Kidney epithelial cell (primary cell): ENCODE data around the gene METTL22. TPM values are rescaled to one million over a fixed set of nuclear protein-coding genes. Genes with fewer than 3 reads are reported as not detected.

Source experiments
- DNase-seq: peaks from one replicate; pipeline ENCODE4 v3.0.0-alpha.2; 2010; ENCODE audit warnings: low read depth
- H3K27me3 ChIP-seq: 2 replicates; pipeline ENCODE4 v1.6.0; 2011; ENCODE audit warnings: low read length; ENCODE audit not compliant: control insufficient read depth, insufficient read depth
- H3K36me3 ChIP-seq: 2 replicates; pipeline ENCODE4 v1.5.1; 2011; ENCODE audit warnings: low read length; ENCODE audit not compliant: control insufficient read depth, insufficient read depth
- H3K4me3 ChIP-seq: 2 replicates; pipeline ENCODE4 v1.5.1; 2011; ENCODE audit warnings: low read depth, mild to moderate bottlenecking, control low read depth, low read length
- total RNA-seq: library from RNA; depleted of rRNA; stranded (reverse); fragments of >200 nt; gene quantifications from 2 replicates; pipeline ENCODE4 v1.2.3, GENCODE V29; 2015
- TF ChIP-seq, protein P1 (sequence below): IDR thresholded peaks from 2 replicates; pipeline ENCODE4 v1.5.1; 2011; ENCODE audit warnings: mild to moderate bottlenecking, moderate library complexity, low read length, control low read depth, inconsistent platforms; ENCODE audit not compliant: insufficient read depth, poor library complexity, severe bottlenecking

The METTL22 gene
- total RNA-seq, 1 donor from 2014 or later, result 24.5 TPM

DNA sequence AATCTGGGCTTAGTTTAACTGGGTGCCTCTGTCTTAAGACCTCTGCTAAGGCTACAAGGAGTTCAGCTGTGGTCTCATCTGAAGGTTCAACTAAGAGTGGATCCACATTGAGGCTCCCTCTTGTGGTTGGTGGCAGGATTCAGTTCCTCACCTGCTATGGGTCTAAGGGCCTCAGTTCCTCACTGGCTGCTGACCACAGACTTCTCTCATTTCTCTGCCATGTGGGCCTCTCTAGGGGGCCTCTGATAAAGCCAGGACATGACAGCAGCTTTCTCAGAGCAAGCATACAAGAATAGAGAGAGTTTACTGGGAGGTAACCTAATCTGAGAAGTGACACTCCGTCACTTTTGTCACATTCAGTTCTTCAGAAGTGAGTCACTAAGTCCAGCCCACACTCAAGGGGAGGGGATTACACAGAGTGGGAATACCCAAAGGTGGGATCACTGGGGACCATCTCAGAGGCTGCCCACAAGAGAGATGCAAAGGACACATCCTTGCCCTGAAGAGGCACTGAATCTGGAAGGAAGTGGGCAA lies 33.8 kb downstream of the METTL22 start:
- Histone ChIP-seq H3K4me3 (no peak overlapping the region), H3K36me3 (no peaks in the 10 kb centered on the region), H3K27me3 (peaks cover 2% of the 10 kb centered on the region)
- TF ChIP-seq, protein P1, sequence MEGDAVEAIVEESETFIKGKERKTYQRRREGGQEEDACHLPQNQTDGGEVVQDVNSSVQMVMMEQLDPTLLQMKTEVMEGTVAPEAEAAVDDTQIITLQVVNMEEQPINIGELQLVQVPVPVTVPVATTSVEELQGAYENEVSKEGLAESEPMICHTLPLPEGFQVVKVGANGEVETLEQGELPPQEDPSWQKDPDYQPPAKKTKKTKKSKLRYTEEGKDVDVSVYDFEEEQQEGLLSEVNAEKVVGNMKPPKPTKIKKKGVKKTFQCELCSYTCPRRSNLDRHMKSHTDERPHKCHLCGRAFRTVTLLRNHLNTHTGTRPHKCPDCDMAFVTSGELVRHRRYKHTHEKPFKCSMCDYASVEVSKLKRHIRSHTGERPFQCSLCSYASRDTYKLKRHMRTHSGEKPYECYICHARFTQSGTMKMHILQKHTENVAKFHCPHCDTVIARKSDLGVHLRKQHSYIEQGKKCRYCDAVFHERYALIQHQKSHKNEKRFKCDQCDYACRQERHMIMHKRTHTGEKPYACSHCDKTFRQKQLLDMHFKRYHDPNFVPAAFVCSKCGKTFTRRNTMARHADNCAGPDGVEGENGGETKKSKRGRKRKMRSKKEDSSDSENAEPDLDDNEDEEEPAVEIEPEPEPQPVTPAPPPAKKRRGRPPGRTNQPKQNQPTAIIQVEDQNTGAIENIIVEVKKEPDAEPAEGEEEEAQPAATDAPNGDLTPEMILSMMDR, result peak; percentile 59
- DNase-seq, result no peak

DNA sequence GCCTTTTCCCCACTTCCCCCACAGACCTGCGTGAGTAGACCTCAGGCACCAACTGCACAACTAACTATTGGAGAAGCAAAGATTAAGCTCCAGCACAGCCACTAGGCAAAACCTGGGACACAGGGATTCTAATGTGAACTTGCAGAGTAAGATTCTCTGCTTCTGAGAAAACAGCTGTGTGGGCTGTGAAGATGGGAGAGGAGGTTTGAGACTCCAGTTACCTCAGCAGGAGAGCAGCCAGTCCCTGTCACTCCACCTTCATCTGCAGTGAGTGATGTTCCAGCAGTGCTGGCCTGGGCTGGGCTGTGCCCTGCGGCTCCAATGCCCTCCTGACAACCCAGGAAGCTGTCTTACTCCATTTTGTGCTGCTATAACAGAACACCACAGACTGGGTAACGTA lies 34.9 kb downstream of the METTL22 start:
- Histone ChIP-seq H3K27me3 (peaks cover 2% of the 10 kb centered on the region), H3K36me3 (no peaks in the 10 kb centered on the region), H3K4me3 (no peak overlapping the region)
- DNase-seq, result no peak
- TF ChIP-seq, protein P1, result no peak

DNA sequence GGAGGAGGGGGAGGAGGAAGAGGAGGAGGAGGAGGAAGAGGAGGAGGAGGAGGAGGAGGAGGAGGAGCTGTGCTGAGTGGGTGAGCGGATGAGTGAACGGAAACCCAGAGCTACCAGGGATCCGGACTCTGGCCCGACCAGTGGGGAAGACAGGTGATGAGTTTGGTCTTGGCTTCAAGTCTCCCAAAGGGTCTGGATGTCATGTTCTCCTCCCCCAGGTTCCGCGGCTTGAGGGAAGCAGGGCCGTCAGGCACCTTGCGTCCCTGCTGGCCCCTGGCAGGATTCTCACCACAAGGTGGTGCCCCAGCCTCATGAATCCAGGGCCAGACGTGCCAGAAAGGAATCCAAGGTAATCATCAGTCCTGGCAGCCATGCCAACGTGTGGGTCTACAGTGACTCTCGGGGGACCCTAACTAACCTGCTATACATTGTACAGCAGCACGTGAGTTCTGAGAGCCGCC lies 39.4 kb downstream of the METTL22 start:
- H3K36me3 ChIP-seq, result no peaks in the 10 kb centered on the region
- TF ChIP-seq, protein P1, result peak; percentile 91
- no peaks in the 10 kb centered on the region for H3K27me3 ChIP-seq
- DNase-seq, result no peak
- H3K4me3 ChIP-seq, result no peak overlapping the region

DNA sequence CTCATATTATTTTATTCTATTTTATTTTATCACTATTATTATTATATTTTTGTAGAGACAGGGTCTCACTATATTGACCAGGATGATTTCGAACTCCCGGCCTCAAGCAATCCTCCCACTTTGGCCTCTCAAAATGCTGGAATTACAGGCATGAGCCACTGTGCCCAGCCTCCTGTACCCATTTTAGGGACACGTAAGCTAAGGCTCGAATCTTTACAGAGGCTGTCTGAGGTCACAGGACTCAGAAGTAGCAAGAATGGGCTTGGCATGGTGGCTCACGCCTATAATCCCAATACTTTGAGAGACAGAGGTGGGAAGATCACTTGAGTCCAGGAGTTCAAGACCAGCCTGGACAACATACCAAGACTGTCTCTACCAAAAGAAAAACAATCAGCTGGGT lies 40.2 kb downstream of the METTL22 start:
- Histone ChIP-seq H3K27me3 (no peaks in the 10 kb centered on the region), H3K4me3 (no peak overlapping the region), H3K36me3 (no peaks in the 10 kb centered on the region)
- TF ChIP-seq, protein P1, result no peak
- no peak for DNase-seq

DNA sequence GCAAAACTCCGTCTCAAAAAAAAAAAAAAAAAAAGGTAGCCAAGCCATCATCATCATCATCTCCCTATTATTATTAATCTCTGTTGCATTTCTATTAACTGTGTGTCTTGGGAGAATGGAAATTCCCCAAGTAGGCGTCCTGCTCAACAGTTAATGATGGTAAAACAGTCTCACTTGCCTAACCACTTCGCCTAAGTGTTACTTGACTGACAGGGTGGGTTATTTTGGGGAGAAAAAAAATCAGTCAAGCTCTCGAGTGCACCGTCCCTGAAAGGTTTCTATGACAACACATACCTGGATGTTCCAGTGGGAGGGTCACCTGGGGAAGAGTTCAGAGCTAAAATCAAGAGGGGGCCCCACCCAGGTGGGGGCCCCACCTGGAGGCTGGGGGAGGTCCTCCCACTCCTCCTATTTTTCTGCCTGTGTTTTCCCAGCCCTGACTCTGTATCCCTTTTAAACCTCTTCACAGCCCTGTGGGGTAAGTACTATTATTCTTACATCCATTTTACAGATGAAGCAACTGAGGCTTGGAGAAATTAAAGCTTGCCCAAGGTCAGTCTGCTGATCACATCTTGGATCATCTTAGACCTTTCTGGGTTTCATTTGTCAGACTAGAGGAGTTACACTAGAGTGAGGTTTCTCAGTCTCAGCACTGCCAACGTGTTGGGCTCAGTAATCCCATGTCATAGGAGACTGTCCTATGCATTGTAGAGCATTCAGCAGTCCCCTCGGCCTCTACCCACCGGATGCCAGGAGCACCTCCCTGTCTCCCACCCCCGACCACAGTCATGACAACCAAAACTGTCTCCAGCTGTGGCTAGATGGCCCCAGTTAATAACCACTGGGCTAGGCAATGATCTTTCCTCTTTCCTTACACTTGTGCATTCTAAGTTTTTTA lies 41.9 kb downstream of the METTL22 start:
- TF ChIP-seq, protein P1, result no peak
- no peaks in the 10 kb centered on the region for H3K27me3 ChIP-seq
- DNase-seq, result no peak
- H3K36me3 ChIP-seq, result no peaks in the 10 kb centered on the region
- H3K4me3 ChIP-seq, result no peak overlapping the region
